ENCODE data around the gene PGF. TPM values are rescaled to one million over a fixed set of nuclear protein-coding genes. Genes with fewer than 3 reads are reported as not detected.

The PGF gene
- total and polyA plus RNA-seq, 4 donors, result 3.0 to 10.0 (median 6.8) TPM

DNA sequence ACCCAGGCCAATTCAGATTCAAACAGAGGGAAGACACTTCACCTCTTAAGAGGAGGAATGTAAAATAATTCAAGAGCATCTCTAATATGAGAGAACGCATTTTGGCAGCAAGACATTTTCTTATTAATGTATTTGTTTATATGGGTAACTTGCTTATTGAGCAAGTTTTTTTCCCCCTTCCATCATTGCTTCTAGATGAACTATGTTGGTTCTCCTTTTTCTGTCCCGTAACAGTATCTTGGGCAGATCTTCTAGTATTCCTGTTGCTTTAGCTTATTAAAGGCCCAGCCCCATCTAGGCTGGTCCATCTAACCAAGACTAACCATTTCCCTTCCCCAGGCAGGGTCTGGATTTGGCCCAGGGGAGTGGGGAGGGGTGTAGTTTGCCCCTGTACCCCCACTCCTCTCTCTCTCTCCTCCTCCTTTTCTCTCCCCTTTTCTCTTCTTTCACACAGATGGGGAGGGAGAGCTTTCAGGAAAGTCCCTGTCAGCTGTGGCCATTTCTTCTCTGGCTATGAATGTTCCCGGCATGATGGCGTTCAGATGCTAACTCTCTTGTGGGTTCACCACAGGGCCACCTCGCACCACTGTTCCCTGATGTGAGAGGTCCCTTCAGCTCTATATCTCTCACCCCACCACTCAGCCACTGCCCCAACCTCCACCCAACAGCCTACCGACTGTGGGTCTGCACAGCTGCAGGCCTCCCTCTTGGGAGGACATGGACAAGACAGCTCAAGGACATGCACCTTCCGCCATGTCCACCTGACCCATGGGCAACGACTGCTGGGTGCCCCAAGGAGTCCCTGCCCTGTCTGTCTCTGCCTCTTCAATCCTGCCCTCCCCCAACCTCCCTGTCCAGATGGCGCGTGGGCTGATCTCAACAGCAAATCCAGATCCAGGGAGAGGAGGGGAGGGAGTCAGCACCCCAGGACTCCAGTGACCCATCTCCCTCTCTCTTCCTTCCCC is 16.6 kb downstream of the PGF start:
- H3K9ac ChIP-seq (ENCODE audit: insufficient read depth in 1 of 2, low read length in 2 of 2), result no peak overlapping the region
- WGBS, 2 donors, result 89 to 92% methylated on average over 10 of the region's 10 CpGs
- H3K36me3 ChIP-seq (ENCODE audit: control insufficient read depth in 4 of 4, insufficient read depth in 4 of 4, low read length in 4 of 4), result peaks cover 0 to 3% (median 0%) of the 10 kb centered on the region in 4 donors
- H3K4me3 ChIP-seq, result no peak overlapping the region
- DNase-seq (no peak), ATAC-seq (ENCODE audit: insufficient read depth, low FRiP score) (no peak)
- peak overlapping the region in 1 of 2 donors; percentile 86 for H3K27ac ChIP-seq (ENCODE audit: low read depth in 1 of 2, low read length in 1 of 2)
- H3K9me3 ChIP-seq (ENCODE audit: control insufficient read depth in 4 of 4, insufficient read depth in 3 of 4, low read length in 3 of 4), result no peaks in the 10 kb centered on the region
- no peaks in the 10 kb centered on the region for H3K27me3 ChIP-seq (ENCODE audit: control insufficient read depth in 3 of 3, insufficient read depth in 3 of 3, low read length in 2 of 3)
- H3K4me1 ChIP-seq (ENCODE audit: control insufficient read depth in 5 of 5, insufficient read depth in 5 of 5, low read length in 5 of 5), result peaks cover 11 to 52% (median 32%) of the 10 kb centered on the region in 5 donors
- no peak for TF ChIP-seq CTCF (IDR thresholded peaks at IDR 0.05; ENCODE audit: control extremely low read depth, extremely low read depth)

- H3K27ac ChIP-seq (ENCODE audit: low read depth in 1 of 2, low read length in 1 of 2), result no peak overlapping the region
- DNase-seq (no peak), ATAC-seq (ENCODE audit: insufficient read depth, low FRiP score) (no peak)
- TF ChIP-seq CTCF (IDR thresholded peaks at IDR 0.05; ENCODE audit: control extremely low read depth, extremely low read depth), result no peak
- 78 to 83% methylated on average over 2 of the region's 2 CpGs for WGBS, 2 donors
- no peaks in the 10 kb centered on the region for H3K27me3 ChIP-seq (ENCODE audit: control insufficient read depth in 3 of 3, insufficient read depth in 3 of 3, low read length in 2 of 3)
- H3K4me3 ChIP-seq, result no peak overlapping the region
- no peaks in the 10 kb centered on the region for H3K9me3 ChIP-seq (ENCODE audit: control insufficient read depth in 4 of 4, insufficient read depth in 3 of 4, low read length in 3 of 4)
- H3K9ac ChIP-seq (ENCODE audit: insufficient read depth in 1 of 2, low read length in 2 of 2), result no peak overlapping the region
- H3K36me3 ChIP-seq (ENCODE audit: control insufficient read depth in 4 of 4, insufficient read depth in 4 of 4, low read length in 4 of 4), result no peaks in the 10 kb centered on the region
- peaks cover 12 to 64% (median 34%) of the 10 kb centered on the region in 5 donors for H3K4me1 ChIP-seq (ENCODE audit: control insufficient read depth in 5 of 5, insufficient read depth in 5 of 5, low read length in 5 of 5)
Measured at GRCh38 chr14:74937171-74937570, 18.2 kb downstream of the PGF start.

DNA sequence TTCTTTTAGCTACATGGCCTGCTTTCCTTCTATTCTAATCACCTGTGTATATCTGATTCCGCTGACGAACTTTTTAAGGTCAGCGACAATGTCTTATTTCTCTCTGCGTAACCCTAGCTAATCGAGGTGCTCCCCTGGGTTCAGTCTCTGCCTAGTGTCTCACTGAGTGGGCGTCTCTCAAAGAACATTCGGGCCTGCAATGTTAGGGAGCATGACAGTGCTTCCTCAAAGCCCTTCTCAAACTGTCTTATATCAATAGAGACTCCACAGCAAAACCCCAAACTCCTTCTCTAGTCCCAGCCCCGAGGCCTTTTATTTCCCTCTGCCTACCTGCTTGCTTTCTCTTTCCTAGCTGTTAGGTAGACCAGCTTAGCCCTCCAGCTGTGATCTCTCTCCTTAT is 18.7 kb downstream of the PGF start:
- Histone ChIP-seq H3K9ac (ENCODE audit: insufficient read depth in 1 of 2, low read length in 2 of 2) (no peak overlapping the region), H3K27ac (ENCODE audit: low read depth in 1 of 2, low read length in 1 of 2) (no peak overlapping the region), H3K36me3 (ENCODE audit: control insufficient read depth in 4 of 4, insufficient read depth in 4 of 4, low read length in 4 of 4) (no peaks in the 10 kb centered on the region), H3K4me1 (ENCODE audit: control insufficient read depth in 5 of 5, insufficient read depth in 5 of 5, low read length in 5 of 5) (peaks cover 12 to 60% (median 30%) of the 10 kb centered on the region in 5 donors), H3K4me3 (no peak overlapping the region), H3K27me3 (ENCODE audit: control insufficient read depth in 3 of 3, insufficient read depth in 3 of 3, low read length in 2 of 3) (no peaks in the 10 kb centered on the region), H3K9me3 (ENCODE audit: control insufficient read depth in 4 of 4, insufficient read depth in 3 of 4, low read length in 3 of 4) (no peaks in the 10 kb centered on the region)
- ATAC-seq (ENCODE audit: insufficient read depth, low FRiP score) (no peak), DNase-seq (no peak)
- TF ChIP-seq CTCF (IDR thresholded peaks at IDR 0.05; ENCODE audit: control extremely low read depth, extremely low read depth), result no peak
- 91 to 97% methylated on average over 8 of the region's 8 CpGs for WGBS, 2 donors
